H1 (cell line): Measurements from ENCODE around the gene P2RX2. TPM values are rescaled to one million over a fixed set of nuclear protein-coding genes. Genes with fewer than 3 reads are reported as not detected.

Experiments used
- CTCF ChIA-PET: fragments of 300-600 bp; sonication (Branson Sonifier 250); formaldehyde crosslinking; loops from one replicate; lab custom pipeline; 2021; ENCODE audit not compliant: partially characterized antibody; lab: Charles Lee
- POLR2A ChIA-PET: fragments of 300-600 bp; sonication (Branson Sonifier 250); formaldehyde crosslinking; loops from one replicate; lab custom pipeline; 2021; ENCODE audit warnings: inconsistent platforms; ENCODE audit not compliant: partially characterized antibody; lab: Charles Lee
- DNase-seq, 2 experiments: peaks; one replicate each; pipeline versions ENCODE4 v3.0.0 to v3.0.0-alpha.2; 2010 to 2022; ENCODE audit warnings: low spot score in 2 of 2, low read depth in 1 of 2, mixed read lengths in 1 of 2
- FAIRE-seq: peaks from 2 replicates; lab custom pipeline; 2011; peaks lifted over from hg19 to GRCh38; lab: Jason Lieb, UNC
- H2AFZ ChIP-seq: 2 replicates; pipeline ENCODE4 v1.8.1; 2012; ENCODE audit warnings: low read length, inconsistent platforms
- H2AK5ac ChIP-seq: 2 replicates; pipeline ENCODE4 v1.6.1; 2013; ENCODE audit warnings: low read depth, low read length
- H2BK120ac ChIP-seq: replicated peaks from 2 replicates; pipeline ENCODE3; 2013; ENCODE audit warnings: low read depth, low read length, inconsistent platforms
- H2BK12ac ChIP-seq: 2 replicates; pipeline ENCODE4 v1.6.1; 2013; ENCODE audit warnings: low read depth, low read length
- H2BK15ac ChIP-seq: 2 replicates; pipeline ENCODE4 v1.6.1; 2013; ENCODE audit warnings: low read length
- H2BK20ac ChIP-seq: 2 replicates; pipeline ENCODE4 v1.6.1; 2013; ENCODE audit warnings: low read length
- H2BK5ac ChIP-seq: 2 replicates; pipeline ENCODE4 v1.6.1; 2013; ENCODE audit warnings: low read depth, low read length
- H3K14ac ChIP-seq: 2 replicates; pipeline ENCODE4 v1.6.1; 2013; ENCODE audit warnings: inconsistent platforms; ENCODE audit not compliant: insufficient read length
- H3K18ac ChIP-seq: 2 replicates; pipeline ENCODE4 v1.6.1; 2013; ENCODE audit warnings: low read length; ENCODE audit errors: extremely low read depth
- H3K23ac ChIP-seq: 2 replicates; pipeline ENCODE4 v1.6.1; 2013; ENCODE audit warnings: inconsistent platforms; ENCODE audit not compliant: insufficient read length
- H3K23me2 ChIP-seq: 2 replicates; pipeline ENCODE4 v1.6.1; 2013; ENCODE audit warnings: low read depth, low read length
- H3K27ac ChIP-seq: 2 replicates; pipeline ENCODE4 v1.6.1; 2011; ENCODE audit warnings: low read depth, low read length, inconsistent platforms
- H3K27me3 ChIP-seq, 4 experiments: replicated peaks in 1 of 4; 1 replicate in 1 of 4; 2 replicates in 3 of 4; pipeline versions ENCODE4 v1.6.1 to v1.8.1; 2011 to 2013; ENCODE audit warnings: low read length in 3 of 4, mild to moderate bottlenecking in 3 of 4, inconsistent platforms in 2 of 4, mixed read lengths in 2 of 4, moderate library complexity in 1 of 4; ENCODE audit not compliant: control insufficient read depth in 3 of 4, insufficient read depth in 3 of 4; ENCODE audit errors: extremely low read depth in 1 of 4
- H3K36me3 ChIP-seq, 4 experiments: 2 replicates each; pipeline versions ENCODE4 v1.6.1 to v1.8.1; 2011 to 2013; ENCODE audit warnings: mild to moderate bottlenecking in 4 of 4, low read length in 3 of 4, moderate library complexity in 2 of 4, control low read depth in 1 of 4, inconsistent platforms in 1 of 4; ENCODE audit not compliant: insufficient read depth in 4 of 4, control insufficient read depth in 2 of 4
- H3K4ac ChIP-seq: replicated peaks from 2 replicates; pipeline ENCODE3; 2013; ENCODE audit warnings: low read length, low read depth, mixed read lengths, inconsistent platforms; ENCODE audit not compliant: insufficient read length
- H3K4me1 ChIP-seq, 4 experiments: replicated peaks in 1 of 4; 1 replicate in 1 of 4; 2 replicates in 3 of 4; pipeline versions ENCODE4 v1.6.1 to v1.8.1; 2011 to 2013; ENCODE audit warnings: low read length in 3 of 4, inconsistent platforms in 2 of 4, mixed read lengths in 1 of 4; ENCODE audit not compliant: insufficient read depth in 4 of 4, control insufficient read depth in 3 of 4
- H3K4me2 ChIP-seq, 2 experiments: 2 replicates each; pipeline versions ENCODE4 v1.6.1 to v1.8.1; 2011 to 2013; ENCODE audit warnings: low read depth in 2 of 2, low read length in 2 of 2, control low read depth in 1 of 2, inconsistent platforms in 1 of 2, mild to moderate bottlenecking in 1 of 2; ENCODE audit not compliant: insufficient read depth in 1 of 2
- H3K4me3 ChIP-seq, 4 experiments: fragments of 200-600, 300-600 bp in 1 of 4; sonication (generic), shearing (Covaris generic), sonication (Bioruptor Twin) in 1 of 4; 2 replicates each; pipeline versions ENCODE4 v1.5.1 to v1.8.1; 2011 to 2016; ENCODE audit warnings: low read length in 4 of 4, low read depth in 3 of 4, control low read depth in 2 of 4, inconsistent platforms in 2 of 4, mild to moderate bottlenecking in 2 of 4, mixed read lengths in 1 of 4, moderate library complexity in 1 of 4; ENCODE audit not compliant: insufficient read depth in 2 of 4; ENCODE audit errors: extremely low read depth in 1 of 4
- H3K56ac ChIP-seq: replicated peaks from 2 replicates; pipeline ENCODE3; 2013; ENCODE audit warnings: low read depth, mild to moderate bottlenecking, mixed read lengths, low read length, inconsistent platforms; ENCODE audit not compliant: insufficient read length
- H3K79me1 ChIP-seq: 2 replicates; pipeline ENCODE4 v1.6.1; 2013; ENCODE audit warnings: low read depth, low read length, control low read depth
- H3K79me2 ChIP-seq, 2 experiments: 2 replicates each; pipeline versions ENCODE4 v1.6.1 to v1.8.1; 2012 to 2013; ENCODE audit warnings: low read length in 2 of 2, mild to moderate bottlenecking in 2 of 2, inconsistent platforms in 1 of 2; ENCODE audit not compliant: insufficient read depth in 2 of 2, control insufficient read depth in 1 of 2
- H3K9ac ChIP-seq, 4 experiments: replicated peaks in 1 of 4; 1 replicate in 1 of 4; 2 replicates in 3 of 4; pipeline versions ENCODE4 v1.6.1 to v1.8.1; 2011 to 2013; ENCODE audit warnings: low read depth in 3 of 4, low read length in 3 of 4, control low read depth in 2 of 4, mild to moderate bottlenecking in 2 of 4, moderate library complexity in 2 of 4, inconsistent platforms in 1 of 4; ENCODE audit errors: extremely low read depth in 1 of 4
- H3K9me3 ChIP-seq, 2 experiments: 2 replicates each; pipeline versions ENCODE4 v1.6.1 to v1.8.1; 2012 to 2013; ENCODE audit warnings: mild to moderate bottlenecking in 2 of 2, moderate library complexity in 2 of 2, control low read depth in 1 of 2, inconsistent platforms in 1 of 2, low read depth in 1 of 2, low read length in 1 of 2, mixed read lengths in 1 of 2; ENCODE audit not compliant: insufficient read depth in 2 of 2
- H4K20me1 ChIP-seq, 2 experiments: replicated peaks in 1 of 2; 2 replicates each; pipeline versions ENCODE3 to v1.8.1; 2011 to 2013; ENCODE audit warnings: inconsistent platforms in 2 of 2, low read length in 2 of 2, mild to moderate bottlenecking in 1 of 2; ENCODE audit not compliant: insufficient read depth in 2 of 2, control insufficient read depth in 1 of 2
- H4K5ac ChIP-seq: 2 replicates; pipeline ENCODE4 v1.6.1; 2013; ENCODE audit warnings: low read length, low read depth, mixed read lengths, inconsistent platforms; ENCODE audit not compliant: insufficient read length
- H4K8ac ChIP-seq: 2 replicates; pipeline ENCODE4 v1.8.0; 2013; ENCODE audit warnings: mild to moderate bottlenecking, moderate library complexity, low read length, inconsistent platforms; ENCODE audit not compliant: insufficient read depth; ENCODE audit errors: extremely low read depth
- H4K91ac ChIP-seq: replicated peaks from 2 replicates; pipeline ENCODE3; 2013; ENCODE audit warnings: low read length, mixed read lengths, inconsistent platforms; ENCODE audit not compliant: insufficient read length
- BACH1 ChIP-seq: IDR thresholded peaks from 2 replicates; pipeline ENCODE4 v1.6.1; 2012; ENCODE audit warnings: low read length, improper control_type of control experiment
- CBX5 ChIP-seq: fragments of 300-800, 300-1000 bp; sonication (generic); IDR thresholded peaks from 2 replicates; pipeline ENCODE4 v1.7.1; 2016; ENCODE audit warnings: antibody characterized with exemption, low read length, low read depth
- CTBP2 ChIP-seq: IDR thresholded peaks from 2 replicates; pipeline ENCODE4 v1.7.0; 2011; ENCODE audit warnings: borderline replicate concordance, mild to moderate bottlenecking, moderate library complexity, mixed read lengths, low read length; ENCODE audit not compliant: insufficient read depth, insufficient read length
- FOSL1 ChIP-seq: IDR thresholded peaks from 2 replicates; pipeline ENCODE4 v1.6.1; 2011; ENCODE audit warnings: mild to moderate bottlenecking, low read depth, low read length, moderate library complexity; ENCODE audit not compliant: insufficient read depth
- MAFK ChIP-seq: IDR thresholded peaks from 2 replicates; pipeline ENCODE4 v1.6.1; 2012; ENCODE audit warnings: low read depth, mild to moderate bottlenecking, improper control_type of control experiment, low read length
- NANOG ChIP-seq: IDR thresholded peaks from 2 replicates; pipeline ENCODE4 v1.6.1; 2011; ENCODE audit warnings: low read length, low read depth, mild to moderate bottlenecking, inconsistent platforms; ENCODE audit not compliant: insufficient read depth, poor library complexity, severe bottlenecking
- RAD21 ChIP-seq, 2 experiments: IDR thresholded peaks in 1 of 2; conservative IDR thresholded peaks in 1 of 2; 2 replicates each; pipeline ENCODE4 v1.6.1; 2011; ENCODE audit warnings: low read depth in 2 of 2, low read length in 2 of 2, improper control_type of control experiment in 1 of 2, inconsistent platforms in 1 of 2, mild to moderate bottlenecking in 1 of 2, moderate library complexity in 1 of 2
- RFX5 ChIP-seq: IDR thresholded peaks from 2 replicates; pipeline ENCODE4 v1.6.1; 2011; ENCODE audit warnings: low read depth, low read length, improper control_type of control experiment, borderline replicate concordance
- SIRT6 ChIP-seq: IDR thresholded peaks from one replicate; pipeline ENCODE4 v1.7.1; 2012; ENCODE audit warnings: low read length, inconsistent platforms
- TCF12 ChIP-seq: IDR thresholded peaks from 2 replicates; pipeline ENCODE4 v1.6.1; 2011; ENCODE audit warnings: low read depth, mild to moderate bottlenecking, low read length
- TEAD4 ChIP-seq: IDR thresholded peaks from 2 replicates; pipeline ENCODE4 v1.6.1; 2012; ENCODE audit warnings: low read depth, low read length, inconsistent platforms, mixed read lengths
- ZNF274 ChIP-seq: IDR thresholded peaks from 2 replicates; pipeline ENCODE4 v1.7.0; 2012; ENCODE audit warnings: low read length, borderline replicate concordance; ENCODE audit errors: extremely low read depth
- WGBS, 2 experiments: shearing (Covaris generic) in 1 of 2; methylation state at CpG; one replicate each; pipeline versions ENCODE4 v1.1.6 to v1.1.7; 2013 to 2015; ENCODE audit warnings: low lambda C conversion rate in 2 of 2, mixed read lengths in 2 of 2, inconsistent platforms in 1 of 2, low coverage in 1 of 2, missing lambda C conversion rate in 1 of 2; ENCODE audit not compliant: insufficient replicate concordance in 2 of 2, insufficient coverage in 1 of 2, insufficient read length in 1 of 2; ENCODE audit errors: extremely low coverage in 1 of 2, missing lambda C conversion rate in 1 of 2; 5-methylcytosine and 5-hydroxymethylcytosine counted together
- polyA plus RNA-seq, 7 experiments: library from polyadenylated mRNA; depleted of rRNA in 3 of 7; stranded (reverse) in 5 of 7; unstranded in 2 of 7; fragments of >200 nt in 5 of 7; fragments of 200-250 nt in 2 of 7; gene quantifications; 1 replicate in 5 of 7; 2 replicates in 1 of 7; 4 replicates in 1 of 7; pipeline versions ENCODE4 v1.2.1 to v1.2.3, GENCODE V29; 2011 to 2013; ENCODE audit warnings: missing spikeins in 2 of 7, mixed read lengths in 2 of 7
- total RNA-seq: library from RNA; stranded (reverse); fragmentation: NEBNext Ultra II Directional; extraction: Animal tissue kit (Norgen Biotek cat#: 25700); gene quantifications from 2 replicates; pipeline ENCODE4 v1.2.1, GENCODE V29; 2021
- TF ChIP-seq, protein P1 (sequence below): IDR thresholded peaks from 2 replicates; pipeline ENCODE4 v1.6.1; 2011; ENCODE audit warnings: low read length, improper control_type of control experiment

P2RX2 gene
- total and polyA plus RNA-seq, 2 of the 8 experiments (the other 6 are each of a cell fraction or from before 2014, with no cell fraction given) = 0.84 to 2.2 TPM

DNA sequence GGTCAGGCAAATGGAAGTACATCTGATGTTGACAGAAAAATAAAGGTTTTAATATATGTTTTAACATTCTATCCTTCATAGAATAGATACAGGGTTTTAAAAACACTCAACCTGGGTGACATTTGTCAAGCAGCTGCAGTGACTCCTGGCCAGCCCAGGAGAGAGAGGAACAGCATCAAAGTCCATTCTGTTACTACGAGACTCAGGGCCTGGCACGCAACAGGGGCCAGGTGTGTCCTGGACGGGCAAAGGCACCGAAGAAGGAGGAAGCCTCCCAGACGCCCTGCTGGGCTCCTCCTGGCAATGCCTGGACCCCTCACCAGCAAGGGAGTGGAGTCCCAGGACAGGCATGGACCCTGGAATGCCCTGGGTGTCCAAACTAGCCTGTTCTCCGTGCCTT lies 30.3 kb upstream of the P2RX2 start:
- H3K79me1 ChIP-seq = no peaks in the 10 kb centered on the region
- H3K4me3 ChIP-seq = no peak overlapping the region
- no peak overlapping the region for H3K18ac ChIP-seq
- no peaks in the 10 kb centered on the region for H3K36me3 ChIP-seq
- DNase-seq (no peak), FAIRE-seq (no peak)
- H2AK5ac ChIP-seq = no peak overlapping the region
- H4K5ac ChIP-seq = no peak overlapping the region
- no peak overlapping the region for H2BK20ac ChIP-seq
- no peak overlapping the region for H4K91ac ChIP-seq
- no peak overlapping the region for H3K4ac ChIP-seq
- no peak overlapping the region for H2BK5ac ChIP-seq
- no peak overlapping the region for H4K8ac ChIP-seq
- H3K27ac ChIP-seq = no peak overlapping the region
- H2BK120ac ChIP-seq = no peak overlapping the region
- peaks cover 0 to 6% of the 10 kb centered on the region in 2 experiments for H4K20me1 ChIP-seq
- no peaks in the 10 kb centered on the region for H3K79me2 ChIP-seq
- H3K27me3 ChIP-seq = peaks cover 47 to 93% (median 85%) of the 10 kb centered on the region in 4 experiments
- no peak overlapping the region for H3K4me2 ChIP-seq
- no peak overlapping the region for H3K23ac ChIP-seq
- H3K9me3 ChIP-seq = peaks cover 0 to 12% of the 10 kb centered on the region in 2 experiments; a peak in 1 of 4 replicates
- H3K23me2 ChIP-seq = peaks cover 5% of the 10 kb centered on the region; the same call in 1 of the 2 replicates
- H3K4me1 ChIP-seq = peaks cover 0 to 4% (median 2%) of the 10 kb centered on the region in 4 experiments; a peak in 2 of 7 replicates
- no peak overlapping the region for H2AFZ ChIP-seq
- H2BK12ac ChIP-seq = no peak overlapping the region
- H2BK15ac ChIP-seq = no peak overlapping the region
- H3K56ac ChIP-seq = no peak overlapping the region
- ChIA-PET POLR2A (no interaction called here), CTCF (interaction anchor here (1.0 kb wide), 1 partner anchor 173 kb away, joined by 3 read pairs; no protein-coding TSS in a partner anchor)
- 80% methylated on average over 6 of the region's 6 CpGs; no CpG with 5 or more reads in 1 of the 2 experiments for WGBS, 2 experiments
- no peak overlapping the region for H3K14ac ChIP-seq
- H3K9ac ChIP-seq = no peak overlapping the region
- no peak for TF ChIP-seq CBX5
- no peak for TF ChIP-seq TEAD4
- TF ChIP-seq RAD21 (IDR thresholded peaks at IDR 0.05 in 1 of 2, conservative IDR thresholded peaks at IDR 0.05 in 1 of 2; ENCODE audit: low read depth in 2 of 2, low read length in 2 of 2) = no peak
- TF ChIP-seq, protein P1, sequence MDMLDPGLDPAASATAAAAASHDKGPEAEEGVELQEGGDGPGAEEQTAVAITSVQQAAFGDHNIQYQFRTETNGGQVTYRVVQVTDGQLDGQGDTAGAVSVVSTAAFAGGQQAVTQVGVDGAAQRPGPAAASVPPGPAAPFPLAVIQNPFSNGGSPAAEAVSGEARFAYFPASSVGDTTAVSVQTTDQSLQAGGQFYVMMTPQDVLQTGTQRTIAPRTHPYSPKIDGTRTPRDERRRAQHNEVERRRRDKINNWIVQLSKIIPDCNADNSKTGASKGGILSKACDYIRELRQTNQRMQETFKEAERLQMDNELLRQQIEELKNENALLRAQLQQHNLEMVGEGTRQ = no peak
- TF ChIP-seq MAFK = no peak
- TF ChIP-seq FOSL1 = no peak
- no peak for TF ChIP-seq TCF12
- no peak for TF ChIP-seq ZNF274
- no peak for TF ChIP-seq BACH1
- no peak for TF ChIP-seq NANOG
- TF ChIP-seq RFX5 = no peak
- no peak for TF ChIP-seq SIRT6
- no peak for TF ChIP-seq CTBP2
